HG02588 (cell line): ENCODE measurements around the gene RPS25.
"Not testable (repeated sequence)": the region's sequence is repeated elsewhere in the genome, so short reads cannot be mapped to it uniquely, and the experiment has no call there.

Experiments used
- ATAC-seq: cut with Tn5 transposase; IDR thresholded peaks from one replicate; pipeline ENCODE4 v1.9.1; 2021; ENCODE audit warnings: mild to moderate bottlenecking, moderate library complexity; ENCODE audit not compliant: unreplicated experiment

The RPS25 gene

DNA sequence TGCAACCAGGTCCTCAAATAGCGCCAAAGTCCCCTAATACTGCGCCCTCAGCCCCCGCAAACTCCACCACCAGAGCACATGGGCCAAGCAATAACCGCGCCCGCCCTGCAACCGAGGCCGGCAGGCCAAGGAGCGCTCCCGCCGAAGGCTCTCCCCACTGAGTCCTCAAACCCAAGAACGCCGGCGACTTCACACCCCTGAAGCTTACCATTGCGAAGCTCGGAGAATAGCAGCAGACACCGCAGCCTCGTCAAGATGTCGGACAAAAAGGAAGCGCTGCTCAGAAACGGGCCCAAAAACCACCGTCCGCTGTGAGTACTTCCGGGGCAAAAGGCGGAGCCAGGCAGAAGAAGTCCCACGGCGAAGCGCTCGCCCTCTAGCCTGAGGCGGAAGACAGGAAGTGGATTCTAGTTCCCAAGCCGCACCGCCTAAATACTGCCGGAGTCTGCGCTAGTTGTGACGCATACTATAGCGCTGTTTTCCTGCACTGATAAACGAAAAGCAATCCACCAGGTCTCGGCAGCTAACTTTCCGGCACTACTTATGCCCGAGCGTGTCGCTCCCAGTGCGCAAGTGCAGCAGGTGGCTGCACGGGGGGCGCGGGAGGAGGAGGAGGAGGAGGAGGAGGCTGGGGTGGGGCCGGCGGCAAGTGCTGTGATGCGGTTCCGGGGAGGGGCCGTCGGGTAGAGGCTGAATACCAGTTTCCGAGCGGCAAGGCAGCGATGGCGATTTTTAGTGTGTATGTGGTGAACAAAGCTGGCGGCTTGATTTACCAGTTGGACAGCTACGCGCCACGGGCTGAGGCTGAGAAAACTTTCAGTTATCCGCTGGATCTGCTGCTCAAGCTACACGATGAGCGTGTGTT lies at the start of gene RPS25, which contains the start of gene TRAPPC4:
Gene RPS25 (minus strand): TSS at position 270 of the 865 bp plus-strand sequence. CDS start 59 bp downstream, at position 211.
Gene TRAPPC4 (plus strand): TSS at position 693 of the 865 bp plus-strand sequence. CDS start 30 bp downstream, at position 723.
- ATAC-seq: peak; percentile 77

DNA sequence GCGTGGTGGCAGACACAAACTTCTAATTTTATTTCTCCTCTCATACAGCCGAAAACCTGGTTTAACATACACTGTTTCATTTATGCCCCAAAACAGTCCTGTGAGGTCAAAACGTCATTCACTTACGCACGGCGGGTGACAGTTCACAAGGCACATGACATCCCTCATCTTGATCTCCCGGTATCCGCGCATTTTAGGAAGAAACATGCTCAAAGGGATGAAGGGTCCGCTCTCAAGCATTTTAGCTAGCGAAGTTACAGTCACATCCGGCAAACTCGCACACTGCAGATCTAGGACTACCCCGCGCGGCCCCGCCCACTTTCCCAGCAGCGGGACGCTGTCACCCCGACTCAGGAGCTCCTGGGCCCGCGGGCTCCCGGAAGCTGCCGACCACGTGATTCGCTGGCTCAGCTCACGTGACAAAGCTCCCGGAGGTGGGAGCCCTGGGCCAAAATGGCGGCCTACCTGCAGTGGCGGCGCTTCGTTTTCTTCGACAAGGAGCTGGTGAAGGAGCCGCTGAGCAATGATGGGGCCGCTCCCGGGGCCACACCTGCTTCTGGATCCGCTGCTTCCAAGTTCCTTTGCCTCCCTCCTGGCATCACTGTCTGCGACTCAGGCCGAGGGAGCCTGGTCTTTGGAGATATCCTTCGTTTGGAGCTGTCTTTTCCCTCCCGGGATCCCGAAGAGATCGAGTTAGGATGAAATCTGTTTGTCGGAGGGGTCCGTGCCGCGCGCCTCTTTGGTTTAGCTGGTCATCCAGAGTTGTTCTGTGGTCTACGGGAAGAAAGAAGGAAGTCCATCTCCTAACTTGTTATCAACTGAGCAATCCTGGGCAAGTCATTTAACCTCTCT lies 49.5 kb upstream of the RPS25 start, which contains the start of gene VPS11:
Gene VPS11 (plus strand): TSS at position 448 of the 852 bp plus-strand sequence. CDS start 6 bp downstream, at position 454.
- peak; percentile 94 for ATAC-seq

DNA sequence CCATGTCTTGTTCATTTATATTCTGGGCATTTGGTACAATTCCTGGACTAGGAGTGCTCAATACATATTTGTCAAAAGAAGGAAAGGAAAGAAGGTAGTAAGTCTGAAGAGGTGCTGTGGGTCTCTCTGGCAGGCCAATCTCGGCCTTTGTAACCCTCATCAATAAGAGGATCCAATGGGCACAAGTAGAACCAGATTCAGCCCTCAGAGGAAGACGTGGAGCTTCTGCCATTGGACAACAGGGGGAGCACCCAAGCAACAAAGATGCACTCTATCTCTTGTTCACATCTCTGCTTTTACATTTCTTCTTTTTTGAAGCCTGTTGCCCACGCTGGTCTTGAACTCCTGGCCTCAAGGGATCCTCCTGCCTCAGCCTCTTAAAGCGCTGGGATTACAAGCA lies 47.2 kb upstream of the RPS25 start:
- no peak for ATAC-seq

DNA sequence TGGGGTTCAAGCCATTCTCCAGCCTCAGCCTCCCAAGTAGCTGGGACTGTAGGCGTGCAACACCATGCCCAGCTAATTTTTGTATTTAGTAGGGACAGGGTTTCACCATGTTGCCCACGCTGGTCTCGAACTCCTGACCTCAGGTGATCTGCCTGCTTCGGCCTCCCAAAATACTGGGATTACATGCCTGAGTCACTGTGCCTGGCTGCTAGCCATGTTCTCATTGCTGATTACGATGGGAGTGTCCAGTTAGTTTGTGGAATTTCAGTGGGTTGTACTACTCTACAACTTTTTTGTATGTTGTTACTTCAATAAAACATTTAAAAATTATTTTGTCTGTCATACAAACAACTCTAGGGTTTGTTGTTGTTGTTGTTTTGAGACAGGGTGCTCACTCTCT lies 44.6 kb upstream of the RPS25 start:
- ATAC-seq: no peak

DNA sequence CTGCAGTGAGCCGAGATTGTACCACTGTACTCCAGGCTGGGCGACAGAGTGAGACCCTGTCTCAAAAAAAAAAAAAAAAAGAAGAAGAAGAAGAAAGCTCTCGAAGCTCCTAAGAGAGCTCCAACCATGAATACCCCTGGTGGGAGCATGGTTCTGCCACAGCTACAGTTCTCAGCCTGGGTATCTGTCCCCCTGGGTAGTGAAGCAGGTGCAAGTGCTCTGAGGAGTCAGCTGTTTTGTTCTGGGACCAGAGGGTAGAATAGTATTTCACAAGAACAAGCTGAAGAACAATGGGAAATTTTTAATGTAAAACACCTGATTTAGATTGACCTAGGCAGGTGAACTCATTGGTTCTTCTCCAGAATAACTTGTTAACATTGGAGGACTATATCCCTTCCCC lies 43.1 kb upstream of the RPS25 start:
- no peak for ATAC-seq

DNA sequence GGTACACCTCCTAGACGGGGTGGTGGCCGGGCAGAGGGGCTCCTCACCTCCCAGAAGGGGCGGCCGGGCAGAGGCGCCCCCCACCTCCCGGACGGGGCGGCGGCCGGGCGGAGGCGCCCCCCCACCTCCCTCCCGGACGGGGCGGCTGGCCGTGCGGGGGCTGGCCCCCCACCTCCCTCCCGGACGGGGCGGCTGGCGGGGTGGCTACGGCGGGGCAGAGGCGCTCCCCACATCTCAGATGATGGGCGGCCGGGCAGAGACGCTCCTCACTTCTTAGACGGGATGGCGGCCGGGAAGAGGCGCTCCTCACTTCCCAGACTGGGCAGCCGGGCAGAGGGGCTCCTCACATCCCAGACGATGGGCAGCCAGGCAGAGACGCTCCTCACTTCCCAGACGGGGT lies 41.0 kb upstream of the RPS25 start:
- ATAC-seq: not testable (repeated sequence)

DNA sequence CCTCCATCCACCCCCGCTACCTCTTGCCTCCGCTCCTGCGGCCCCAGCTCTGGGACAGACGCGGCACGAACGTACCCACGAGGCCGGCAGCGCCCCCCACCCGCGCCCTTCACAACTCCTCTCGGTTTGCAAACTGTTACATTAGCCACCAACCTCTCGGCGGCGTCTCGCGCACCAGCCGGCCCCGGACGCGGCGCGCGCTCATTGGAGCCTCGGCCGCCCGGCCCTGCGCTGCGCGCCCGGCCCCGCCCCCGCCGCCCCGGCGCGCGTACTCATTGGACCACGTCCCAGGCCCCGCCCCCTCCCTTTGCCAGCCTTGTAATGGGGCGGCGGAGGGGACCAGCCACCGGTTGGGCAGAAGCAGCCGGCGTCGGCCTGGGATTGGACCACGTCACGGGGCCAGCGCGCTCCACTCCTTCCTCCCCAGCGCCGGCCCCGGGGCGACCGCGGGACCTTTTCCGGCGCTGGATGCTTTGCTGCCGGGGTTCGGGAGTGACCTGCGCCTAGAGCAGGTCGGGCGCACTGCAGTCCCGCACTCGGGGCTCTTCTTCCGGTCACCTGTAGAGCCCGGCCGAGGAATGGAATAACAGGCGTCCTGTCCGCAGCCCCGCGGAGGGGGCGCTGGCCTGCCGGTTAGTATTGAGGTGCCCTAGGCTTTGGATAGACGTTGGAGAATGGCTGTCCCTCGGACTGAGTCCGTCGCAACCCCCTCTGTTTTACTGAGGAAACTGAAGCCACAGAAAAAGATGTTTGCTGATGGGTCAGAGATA lies 39.0 kb upstream of the RPS25 start, which contains the start of gene HYOU1:
Gene HYOU1 (minus strand): TSS at position 206 of the 770 bp plus-strand sequence. CDS start 1,045 bp downstream, outside the sequence.
- peak; percentile 90 for ATAC-seq

DNA sequence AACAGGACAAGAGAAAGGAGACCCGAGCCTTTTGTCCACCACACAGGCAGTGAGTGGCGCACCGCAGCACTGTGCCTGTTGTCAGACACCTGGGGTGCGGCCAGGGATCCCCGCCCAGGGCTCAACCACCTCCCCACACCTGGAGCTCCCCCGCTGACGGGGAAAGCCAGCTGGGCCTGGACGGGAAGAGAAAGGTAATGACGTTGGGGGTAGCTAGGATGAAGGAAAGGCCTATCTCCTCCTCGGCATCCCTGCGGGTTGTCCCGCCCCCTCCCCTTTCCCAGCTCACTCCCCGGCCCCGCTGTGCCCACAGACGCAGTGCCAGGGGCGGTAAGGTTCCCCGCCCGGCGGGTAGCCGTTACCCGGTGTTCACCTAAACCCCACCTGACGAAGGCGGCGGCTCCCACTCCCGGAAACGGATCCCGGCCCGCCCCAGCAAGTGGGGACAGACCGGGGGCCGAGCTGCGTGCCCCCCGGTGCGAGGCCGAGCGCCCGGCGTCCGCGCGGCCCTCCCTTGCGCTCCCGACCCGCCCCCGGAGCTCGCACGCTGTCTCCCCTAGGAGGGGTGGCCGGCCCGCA lies 38.4 kb upstream of the RPS25 start:
- ATAC-seq: peak; percentile 5

DNA sequence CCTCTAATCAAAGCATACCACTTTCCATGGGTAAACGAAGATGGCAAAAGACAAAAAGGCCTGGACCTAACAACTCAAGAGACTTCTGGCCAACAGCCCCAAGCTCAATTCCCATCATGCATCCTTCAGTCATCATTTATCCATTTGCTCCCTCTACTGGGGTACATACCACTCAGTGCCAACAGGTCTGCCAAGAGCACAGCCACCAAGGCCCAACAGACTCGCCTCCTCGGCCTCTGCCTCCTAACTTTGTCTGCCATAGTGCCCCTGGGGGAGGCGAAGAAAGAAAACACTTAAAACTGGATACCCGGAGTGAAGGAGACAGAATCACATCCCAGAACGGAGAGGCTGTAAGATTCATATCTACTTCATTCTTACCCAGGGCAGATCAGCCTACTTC lies 37.8 kb upstream of the RPS25 start:
- no peak for ATAC-seq

DNA sequence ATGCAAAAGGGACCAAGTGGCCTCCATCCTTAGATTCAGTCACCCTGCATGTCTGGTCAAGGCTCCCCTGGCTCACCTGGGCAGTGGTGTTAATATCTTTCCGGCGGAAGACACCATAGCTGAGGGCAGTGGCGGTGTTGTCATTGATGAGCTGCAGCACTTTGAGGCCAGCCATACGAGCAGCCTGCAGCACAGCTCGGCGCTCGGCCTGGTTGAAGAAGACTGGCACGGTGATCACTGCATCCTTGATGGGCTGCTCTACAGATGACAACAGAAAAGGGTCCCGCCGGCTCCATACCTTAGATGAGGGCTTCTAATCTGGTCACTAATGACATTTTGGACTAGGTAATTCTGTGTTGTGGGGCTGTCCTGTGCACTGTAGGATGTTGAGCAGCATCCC lies 36.3 kb upstream of the RPS25 start:
- ATAC-seq: no peak

DNA sequence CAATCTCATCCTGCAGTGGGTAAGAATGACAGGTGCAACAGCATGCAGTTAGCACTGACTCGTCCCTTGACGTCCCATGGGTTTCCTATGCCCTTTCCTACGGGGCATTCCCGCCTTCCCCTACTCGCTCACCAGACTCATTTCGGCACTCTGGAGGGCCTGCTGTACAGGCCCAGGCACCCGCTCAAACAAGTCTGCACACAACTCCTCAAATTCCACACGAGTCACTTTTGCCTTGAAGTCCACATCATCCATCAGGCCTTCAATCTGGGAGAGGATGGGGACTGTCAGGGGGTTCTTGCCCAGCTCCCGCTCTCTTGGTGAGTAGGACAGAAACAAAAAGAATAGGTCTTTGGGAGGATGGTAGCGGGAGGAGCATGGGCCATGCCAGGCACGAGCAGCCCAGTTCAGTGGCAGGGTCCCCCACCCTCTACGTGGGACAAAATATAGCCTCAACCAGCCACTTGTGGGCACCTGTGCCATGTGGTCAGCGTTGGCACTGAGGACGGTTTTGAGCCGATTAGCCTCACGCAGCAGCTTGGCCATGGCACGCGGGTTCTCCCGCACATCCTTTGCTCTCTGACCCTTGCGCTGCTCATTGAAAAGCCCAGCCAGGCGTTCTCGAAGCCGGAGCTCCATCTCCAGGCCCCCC lies 34.1 kb upstream of the RPS25 start:
- ATAC-seq: peak; percentile 6

DNA sequence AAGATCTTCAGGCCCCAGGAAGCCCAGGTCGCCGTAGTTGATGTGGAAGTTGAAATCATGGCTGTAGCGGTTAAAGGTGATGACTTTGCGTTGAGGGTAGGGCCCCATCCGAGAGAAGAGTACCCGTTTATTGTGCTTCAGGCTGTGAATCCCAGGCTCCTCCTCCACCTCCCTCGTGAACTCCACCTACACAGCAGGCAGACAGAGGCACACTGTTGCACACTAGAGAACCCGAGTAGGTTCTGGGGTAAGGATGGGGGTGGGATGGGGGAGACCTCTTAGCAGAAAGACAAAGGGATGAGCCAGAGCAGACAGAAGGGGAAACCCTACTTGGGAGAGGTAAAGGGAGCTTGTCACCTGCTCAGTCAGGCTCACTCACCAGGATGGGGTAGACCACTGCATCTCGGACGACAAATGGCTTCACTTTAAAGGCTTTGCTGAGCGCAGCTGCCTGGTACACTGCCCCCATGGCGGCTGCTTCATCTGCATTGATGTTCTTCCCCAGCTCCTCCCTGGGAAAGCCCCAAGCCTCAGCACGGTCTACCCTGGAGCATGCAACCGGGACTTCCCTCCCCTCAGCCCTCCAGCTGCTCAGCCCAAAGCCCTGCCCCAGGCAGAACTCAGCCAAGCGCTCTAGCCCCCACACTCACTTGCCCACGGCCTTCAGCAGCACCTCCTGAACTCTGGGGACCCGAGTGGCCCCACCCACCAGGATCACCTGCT lies 33.5 kb upstream of the RPS25 start:
- peak; percentile 59 for ATAC-seq

DNA sequence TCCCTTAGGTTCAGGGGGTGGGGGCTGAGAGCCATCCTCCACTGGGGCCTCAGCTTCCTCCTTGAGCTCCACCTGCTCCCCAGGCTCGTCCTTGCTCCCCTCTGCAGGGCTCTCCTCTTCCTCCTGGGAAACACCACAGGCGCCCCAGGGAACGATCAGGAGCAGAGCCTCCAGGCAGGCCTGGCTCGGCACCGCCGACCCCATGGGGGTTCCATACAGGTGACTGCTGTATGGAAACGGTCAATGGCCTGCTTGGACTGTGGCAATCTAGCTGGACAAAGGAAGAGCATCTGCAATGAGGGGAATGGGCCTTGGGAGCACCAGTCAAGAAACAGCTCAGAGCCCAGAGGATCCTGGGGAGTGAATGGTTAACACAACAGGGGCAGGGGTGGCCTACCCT lies 30.9 kb upstream of the RPS25 start:
- no peak for ATAC-seq

DNA sequence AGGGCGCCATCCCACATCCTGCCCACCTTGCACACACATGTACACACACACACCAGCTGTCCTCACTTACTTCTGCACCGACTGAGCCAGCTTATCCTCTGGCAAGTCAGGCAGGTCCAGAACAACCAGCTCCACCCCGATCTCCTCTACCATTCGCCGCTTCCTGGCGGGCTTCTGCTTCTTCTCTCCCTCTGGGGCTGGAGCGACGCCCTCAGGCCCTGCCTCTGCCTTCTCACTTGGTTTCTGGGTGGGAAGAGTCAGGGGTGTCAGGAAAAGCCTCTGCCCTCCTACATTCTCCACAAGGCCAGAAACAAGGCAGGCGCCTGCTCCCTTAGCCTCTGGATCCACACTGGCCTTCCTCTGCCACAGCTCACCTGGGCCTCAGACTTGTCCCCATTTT lies 30.5 kb upstream of the RPS25 start:
- no peak for ATAC-seq

DNA sequence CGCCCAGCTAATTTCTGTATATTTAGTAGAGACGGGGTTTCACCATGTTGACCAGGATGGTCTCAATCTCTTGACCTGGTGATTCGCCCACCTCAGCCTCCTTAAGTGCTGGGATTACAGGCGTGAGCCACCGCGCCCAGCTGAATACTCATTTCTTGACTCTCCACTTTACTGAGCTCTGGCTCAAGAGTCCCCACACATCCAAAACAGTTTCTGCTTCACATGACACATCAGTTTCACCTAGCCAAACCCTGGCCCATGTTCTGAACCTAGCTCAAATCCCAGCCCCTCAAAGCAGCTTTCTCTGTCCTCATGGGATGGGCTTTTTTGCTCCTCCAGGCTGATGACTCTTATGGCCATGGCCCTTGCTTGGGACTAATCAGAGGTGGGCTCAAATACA lies 29.1 kb upstream of the RPS25 start:
- no peak for ATAC-seq

DNA sequence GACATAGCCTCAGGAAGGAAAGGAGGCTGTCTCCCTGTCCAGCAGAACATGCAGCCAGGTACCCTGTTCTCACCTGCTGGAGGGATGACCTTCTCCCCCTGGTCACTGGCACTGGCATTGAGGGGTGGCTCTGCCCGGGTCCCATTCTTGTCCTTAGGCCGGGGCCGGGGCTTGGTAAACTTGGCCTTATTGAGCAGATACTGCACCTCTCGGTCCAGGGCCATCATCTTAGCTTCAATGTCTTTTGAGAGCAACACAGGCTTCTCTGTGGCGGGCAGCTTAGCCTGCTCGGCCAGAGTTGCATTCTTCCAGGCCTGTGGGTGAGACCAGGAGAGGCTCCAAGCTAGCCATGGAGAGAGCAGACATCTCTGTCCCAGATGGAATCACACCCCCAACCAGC lies 28.3 kb upstream of the RPS25 start:
- no peak for ATAC-seq

DNA sequence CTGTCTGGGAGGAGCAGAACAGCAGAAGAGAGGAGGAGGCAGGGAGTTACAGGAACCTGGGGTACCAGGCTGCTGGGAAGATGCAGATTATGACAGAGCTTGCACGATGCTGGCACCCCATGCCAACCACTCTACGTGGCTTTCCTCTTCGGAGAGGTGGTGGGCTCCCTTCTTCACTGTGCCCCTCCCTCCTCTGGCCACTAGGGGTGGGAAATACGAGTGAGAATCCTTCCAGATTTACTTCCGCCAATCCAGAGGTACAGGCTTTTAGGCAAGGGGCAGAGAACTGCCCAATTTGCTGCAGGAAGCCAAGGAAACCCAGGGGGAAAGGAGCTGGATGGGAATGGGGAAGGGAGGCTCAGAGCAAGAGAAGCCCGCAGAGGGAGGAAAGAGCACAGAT lies 26.6 kb upstream of the RPS25 start:
- ATAC-seq: no peak

DNA sequence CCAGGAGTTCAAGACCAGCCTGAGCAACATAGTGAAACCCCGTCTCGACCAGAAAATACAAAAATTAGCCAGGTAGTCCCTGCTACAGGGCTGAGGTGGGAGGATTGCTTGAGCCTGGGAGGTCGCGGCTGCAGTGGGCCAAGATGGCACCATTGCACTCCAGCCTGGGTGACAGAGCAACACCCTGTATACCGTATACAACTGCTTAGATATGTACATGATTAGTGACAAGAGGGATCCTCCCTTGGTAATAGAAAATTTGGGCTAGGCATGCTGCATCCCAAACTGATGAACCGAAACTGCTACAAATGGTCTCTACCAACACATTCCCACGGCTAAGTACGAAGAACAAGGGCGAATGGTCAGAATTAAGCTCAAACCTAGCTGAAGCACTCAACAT lies 24.8 kb upstream of the RPS25 start:
- no peak for ATAC-seq

DNA sequence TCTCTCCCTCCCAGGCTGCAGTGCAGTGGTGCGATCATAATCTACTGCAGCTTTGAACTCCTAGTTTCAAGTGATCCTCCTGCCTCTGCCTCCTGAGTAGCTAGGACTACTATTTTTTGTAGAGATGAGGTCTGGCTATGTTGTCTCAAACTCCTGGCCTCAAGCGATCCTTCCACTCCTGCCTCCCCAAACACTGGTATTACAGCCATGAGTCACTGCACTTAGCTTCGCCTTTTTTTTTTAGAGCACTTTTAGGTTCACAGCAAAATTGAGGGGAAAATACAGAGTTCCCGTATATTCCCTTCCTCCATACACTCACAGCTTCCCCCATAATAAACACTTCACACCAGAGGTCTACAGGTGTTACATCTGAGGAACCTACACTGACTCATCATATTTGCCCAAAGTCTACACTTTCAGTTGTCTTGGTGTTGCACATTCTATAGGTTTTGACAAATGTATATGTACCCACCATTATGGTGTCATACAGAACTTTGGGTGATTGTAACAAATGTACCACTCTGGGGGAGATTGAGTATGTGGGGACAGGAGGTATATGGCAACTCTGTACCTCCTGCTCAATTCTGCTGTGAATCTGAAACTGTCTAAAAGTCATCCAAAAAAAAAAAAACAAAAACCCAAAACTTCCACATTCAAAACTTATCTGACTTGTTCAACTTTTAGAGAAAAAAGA lies 23.8 kb upstream of the RPS25 start:
- ATAC-seq: no peak
